Limb (tissue), 2 donors: Measurements from ENCODE around the gene CSTB.

Experiments
- DNase-seq, 2 donors: peaks; one replicate each; pipeline ENCODE4 v3.0.0-alpha.2; 2016; ENCODE audit errors: extremely low spot score in 2 of 2

CSTB gene

GRCh38 chr21:43767984-43768867, 7.9 kb downstream of the CSTB start:
- no peak for DNase-seq

DNA sequence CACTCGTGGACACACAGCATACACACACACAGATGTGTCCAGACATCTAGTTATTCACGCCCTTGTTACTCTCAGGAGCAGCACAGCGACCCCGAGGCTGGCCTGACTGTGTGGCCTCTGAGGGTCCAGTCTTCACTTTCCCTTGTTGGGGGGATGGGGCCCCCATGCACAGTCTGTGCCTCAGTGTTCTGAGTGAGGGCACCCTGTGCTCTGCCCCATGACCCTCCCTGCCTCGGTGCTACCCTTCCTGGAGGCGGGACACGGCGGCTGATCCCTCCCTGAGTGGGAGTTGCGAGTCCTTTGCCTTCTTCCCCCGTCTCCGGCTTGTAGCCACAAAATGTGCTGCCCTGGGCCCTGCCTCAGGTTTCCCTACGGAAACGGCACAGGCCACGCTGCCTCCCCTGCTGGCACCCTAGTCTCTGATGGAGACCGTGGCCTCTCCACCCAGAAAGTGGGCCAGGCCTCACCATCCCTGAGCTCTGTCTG, 8.6 kb downstream of the CSTB start:
- no peak for DNase-seq

DNA sequence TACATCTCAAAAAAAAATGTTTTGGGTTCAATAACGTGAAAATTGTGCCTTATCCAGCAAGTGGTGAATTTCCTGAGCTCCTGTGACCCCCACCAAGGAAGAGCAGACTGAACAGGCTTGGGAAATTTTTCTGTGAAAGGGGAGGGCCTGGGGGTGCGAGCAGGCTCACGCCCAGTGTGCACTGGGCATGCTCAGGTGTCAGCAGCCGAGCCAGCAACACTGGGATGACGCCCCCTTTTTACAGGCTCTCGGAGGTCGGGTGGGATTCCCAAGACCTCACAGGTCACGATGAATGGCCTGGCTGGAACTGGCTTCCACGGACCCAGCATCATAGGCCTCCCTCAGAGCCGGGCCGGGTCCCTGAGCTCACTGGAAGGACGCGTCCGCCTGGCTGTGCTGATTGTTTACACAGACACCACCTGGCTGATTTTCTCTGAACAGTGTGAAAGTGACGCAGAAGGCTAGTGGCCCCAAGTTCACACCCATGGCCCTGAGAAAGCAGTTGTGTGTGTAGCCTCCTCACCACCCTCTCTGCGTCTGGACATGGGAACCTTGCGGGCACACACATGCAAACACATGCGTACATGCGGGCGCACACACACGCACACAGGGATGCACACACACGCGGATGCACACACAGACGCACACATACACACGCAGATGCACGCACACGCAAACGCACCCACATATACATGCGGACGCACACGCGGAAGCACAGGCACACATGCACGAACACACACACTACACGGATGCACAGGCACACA, 9.2 kb downstream of the CSTB start:
- DNase-seq = no peak

- no peak for DNase-seq
Measured at GRCh38 chr21:43764576-43765495, 11.3 kb downstream of the CSTB start.

- no peak for DNase-seq
Measured at GRCh38 chr21:43763901-43764523, 12.1 kb downstream of the CSTB start.

GRCh38 chr21:43762303-43763128, 13.6 kb downstream of the CSTB start:
- DNase-seq = no peak

GRCh38 chr21:43761886-43762285, 14.2 kb downstream of the CSTB start:
- no peak for DNase-seq

DNA sequence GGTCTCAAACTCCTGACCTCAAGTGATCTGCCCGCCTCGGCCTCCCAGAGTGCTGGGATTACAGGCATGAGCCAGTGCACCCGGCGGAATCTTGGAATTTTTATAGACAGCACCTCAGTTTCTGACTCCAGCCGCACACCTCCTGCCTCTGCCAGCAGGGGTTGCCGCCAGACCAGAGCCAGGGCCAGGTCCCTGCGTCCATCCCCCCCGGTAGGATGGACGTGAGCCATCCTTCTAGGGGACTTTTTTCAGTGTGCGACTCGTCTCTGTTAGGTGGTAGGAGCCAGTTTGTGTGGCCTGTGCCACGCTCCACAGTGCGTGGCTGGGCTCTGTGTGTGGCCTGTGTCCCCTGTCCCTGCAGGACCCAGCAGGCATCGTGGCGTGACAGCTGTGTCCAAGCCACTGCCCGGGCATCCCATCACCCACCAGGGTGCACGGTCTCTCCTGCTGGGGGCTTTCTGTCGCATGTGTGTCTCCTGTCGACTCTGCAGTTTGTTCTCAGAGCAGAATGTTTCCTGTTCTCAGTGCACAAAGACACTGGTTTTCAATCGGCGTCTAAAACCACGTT, 15.6 kb downstream of the CSTB start:
- no peak for DNase-seq

DNA sequence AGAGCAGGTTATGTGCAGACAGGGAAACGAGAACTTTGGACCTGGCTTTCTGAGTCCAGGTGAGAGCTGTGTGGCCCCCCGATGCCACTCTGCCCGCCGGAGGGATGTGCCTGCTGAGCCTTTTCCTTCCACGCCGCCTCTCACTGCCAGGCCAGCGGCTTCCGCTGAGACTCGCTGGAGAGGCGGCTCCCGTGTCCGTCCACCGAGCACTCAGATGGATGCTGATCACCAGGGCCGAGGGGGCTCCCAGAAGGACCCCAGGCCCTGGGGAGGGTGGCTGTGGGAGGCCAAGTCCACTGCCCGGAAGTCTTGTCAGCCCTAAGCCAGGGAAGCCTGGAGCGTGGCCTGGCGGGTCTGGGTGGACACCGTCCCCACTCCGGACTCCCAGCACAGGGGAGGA, 16.5 kb downstream of the CSTB start:
- DNase-seq = no peak

DNA sequence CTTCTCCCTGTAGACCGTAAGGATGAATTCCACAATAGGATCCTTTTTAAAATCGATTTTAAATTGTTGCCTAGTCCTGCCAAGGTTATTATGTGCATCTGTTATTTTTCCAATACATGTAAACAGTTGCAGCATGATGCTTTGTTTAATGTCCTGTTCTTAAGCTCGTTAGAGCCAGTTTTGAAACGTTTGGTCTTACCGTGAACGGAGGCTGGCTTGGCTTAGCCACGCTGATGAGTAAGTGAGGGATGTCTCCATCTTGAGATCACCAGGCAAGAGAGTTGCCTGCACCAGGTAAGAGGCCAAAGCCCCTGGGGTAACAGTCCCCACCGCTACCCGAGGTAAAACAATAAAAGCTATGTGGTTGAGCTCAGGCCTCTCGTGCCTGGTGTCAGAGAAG, 17.3 kb downstream of the CSTB start:
- no peak for DNase-seq

GRCh38 chr21:43758111-43758641, 17.9 kb downstream of the CSTB start:
- DNase-seq = peak; percentile 59 to 60

GRCh38 chr21:43757601-43758000, 18.5 kb downstream of the CSTB start:
- no peak for DNase-seq

DNA sequence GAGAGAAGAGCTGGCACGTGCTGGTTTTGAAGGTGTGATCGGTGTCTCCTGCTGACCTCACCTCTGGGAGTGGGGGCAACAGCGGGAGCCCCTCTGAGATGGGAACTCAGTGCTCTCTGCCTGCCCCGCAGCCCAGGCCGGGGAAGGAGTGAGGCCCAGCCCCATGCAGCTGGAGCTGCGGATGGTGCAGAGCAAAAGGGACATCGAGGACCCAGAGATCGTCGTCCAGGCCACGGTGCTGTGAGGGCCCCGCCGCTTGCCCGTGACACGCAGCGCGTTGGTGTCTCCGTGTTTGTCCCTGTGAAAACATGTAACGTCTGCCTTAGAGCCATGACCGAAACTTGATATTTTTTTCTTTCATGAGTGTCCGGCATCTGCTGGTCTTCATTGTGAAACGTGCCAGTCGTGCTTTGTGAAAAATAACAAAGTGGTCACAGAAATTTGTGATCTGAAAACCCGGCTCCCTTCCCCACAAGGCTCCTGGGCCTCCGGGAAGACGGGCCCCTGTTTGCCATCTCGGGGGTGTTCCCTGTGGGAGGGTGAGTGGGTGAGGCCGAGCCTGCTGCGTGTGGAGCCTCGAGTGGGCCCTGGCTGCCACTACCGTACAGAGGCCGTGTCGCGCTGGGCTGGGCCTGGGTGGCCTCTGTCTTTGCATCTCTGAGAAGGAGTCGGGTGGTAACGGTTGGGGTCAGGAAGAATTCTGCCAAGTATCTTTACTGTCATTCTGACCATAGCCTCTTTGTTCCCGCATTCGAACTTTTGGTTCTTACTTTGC, 20.1 kb downstream of the CSTB start:
- DNase-seq = no peak

GRCh38 chr21:43754948-43755781, 20.9 kb downstream of the CSTB start:
- DNase-seq = no peak

GRCh38 chr21:43753439-43753799, 22.7 kb downstream of the CSTB start:
- DNase-seq = no peak

- no peak for DNase-seq
Measured at GRCh38 chr21:43752758-43753438, 23.2 kb downstream of the CSTB start.

- DNase-seq = no peak
Measured at GRCh38 chr21:43751955-43752591, 24.0 kb downstream of the CSTB start.
